Retinal pigment epithelial cell (primary cell): ENCODE results near the gene PLXNC1.

Experiments
- DNase-seq: peaks from one replicate; pipeline ENCODE4 v3.0.0-alpha.2; 2010; ENCODE audit warnings: low read depth
- H3K4me3 ChIP-seq: 2 replicates; pipeline ENCODE4 v1.5.1; 2011; ENCODE audit warnings: mild to moderate bottlenecking, low read length, control low read depth, moderate library complexity
- TF ChIP-seq, protein P1 (sequence below): conservative IDR thresholded peaks from 2 replicates; pipeline ENCODE4 v1.5.1; 2011; ENCODE audit warnings: low read depth, low read length, control low read depth, inconsistent platforms

PLXNC1 gene

DNA sequence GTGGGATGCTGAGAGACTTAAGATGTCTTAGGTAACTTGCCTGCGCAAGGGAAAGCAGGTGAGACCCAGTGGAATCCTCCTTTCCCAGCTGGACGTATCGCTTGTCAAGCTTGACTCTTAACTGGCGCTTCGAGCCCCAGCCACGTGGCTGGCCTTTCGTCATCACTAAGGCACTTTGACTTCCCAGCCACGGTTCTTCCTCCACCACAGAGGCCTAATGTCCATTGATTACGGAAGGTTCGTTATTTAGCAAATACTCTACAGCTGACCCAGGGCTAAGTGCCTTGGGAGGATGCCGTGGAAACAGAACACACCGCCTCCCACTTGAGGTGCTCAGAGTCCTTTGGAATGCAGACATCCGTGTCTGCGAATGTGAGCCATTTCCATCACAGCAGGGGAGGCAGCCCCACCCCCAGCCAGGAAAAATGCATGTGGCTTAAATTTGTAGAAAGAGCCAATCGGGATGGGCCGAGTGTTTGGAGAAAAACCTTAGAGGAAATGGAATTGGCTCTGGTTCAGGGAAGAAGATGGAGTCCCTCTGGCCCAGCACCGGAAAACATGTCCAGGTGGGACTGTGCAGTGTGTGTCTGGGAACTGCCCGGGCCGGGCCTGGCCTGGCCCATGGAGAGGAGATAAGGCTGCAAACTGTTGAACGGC is 115.7 kb downstream of the PLXNC1 start:
- DNase-seq, result no peak
- H3K4me3 ChIP-seq, result no peak overlapping the region
- TF ChIP-seq, protein P1, sequence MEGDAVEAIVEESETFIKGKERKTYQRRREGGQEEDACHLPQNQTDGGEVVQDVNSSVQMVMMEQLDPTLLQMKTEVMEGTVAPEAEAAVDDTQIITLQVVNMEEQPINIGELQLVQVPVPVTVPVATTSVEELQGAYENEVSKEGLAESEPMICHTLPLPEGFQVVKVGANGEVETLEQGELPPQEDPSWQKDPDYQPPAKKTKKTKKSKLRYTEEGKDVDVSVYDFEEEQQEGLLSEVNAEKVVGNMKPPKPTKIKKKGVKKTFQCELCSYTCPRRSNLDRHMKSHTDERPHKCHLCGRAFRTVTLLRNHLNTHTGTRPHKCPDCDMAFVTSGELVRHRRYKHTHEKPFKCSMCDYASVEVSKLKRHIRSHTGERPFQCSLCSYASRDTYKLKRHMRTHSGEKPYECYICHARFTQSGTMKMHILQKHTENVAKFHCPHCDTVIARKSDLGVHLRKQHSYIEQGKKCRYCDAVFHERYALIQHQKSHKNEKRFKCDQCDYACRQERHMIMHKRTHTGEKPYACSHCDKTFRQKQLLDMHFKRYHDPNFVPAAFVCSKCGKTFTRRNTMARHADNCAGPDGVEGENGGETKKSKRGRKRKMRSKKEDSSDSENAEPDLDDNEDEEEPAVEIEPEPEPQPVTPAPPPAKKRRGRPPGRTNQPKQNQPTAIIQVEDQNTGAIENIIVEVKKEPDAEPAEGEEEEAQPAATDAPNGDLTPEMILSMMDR, result no peak

- no peak overlapping the region for H3K4me3 ChIP-seq
- DNase-seq, result no peak
- TF ChIP-seq, protein P1, result no peak
Measured at GRCh38 chr12:94264736-94265485, 116.5 kb downstream of the PLXNC1 start.

GRCh38 chr12:94265539-94265938 is 117.2 kb downstream of the PLXNC1 start:
- TF ChIP-seq, protein P1, result no peak
- no peak overlapping the region for H3K4me3 ChIP-seq

GRCh38 chr12:94265966-94266745 is 117.8 kb downstream of the PLXNC1 start:
- TF ChIP-seq, protein P1, result no peak
- H3K4me3 ChIP-seq, result no peak overlapping the region
- no peak for DNase-seq

More at GRCh38 chr12:94265539-94265938, 117.2 kb downstream of the PLXNC1 start:
- DNase-seq, result no peak

- TF ChIP-seq, protein P1, result no peak
- no peak for DNase-seq
- no peak overlapping the region for H3K4me3 ChIP-seq
Measured at GRCh38 chr12:94266796-94267536, 118.6 kb downstream of the PLXNC1 start.

DNA sequence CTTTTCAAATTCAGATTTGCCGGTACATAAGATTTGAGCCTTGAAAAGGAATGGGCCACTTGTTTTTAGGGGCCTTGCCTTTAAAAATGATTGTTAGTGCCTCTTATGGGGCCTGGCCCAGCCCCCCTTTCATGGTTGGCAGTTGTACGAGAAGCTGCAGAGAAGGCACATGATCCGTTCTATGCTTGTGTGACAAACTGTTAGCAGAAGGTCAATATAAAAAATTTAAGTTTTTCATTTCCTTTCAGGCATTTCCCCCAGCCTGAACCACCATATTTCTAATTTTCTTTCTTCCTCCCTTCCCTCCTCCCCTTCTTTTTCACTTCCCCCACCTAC is 119.1 kb downstream of the PLXNC1 start:
- DNase-seq, result no peak
- TF ChIP-seq, protein P1, result no peak
- H3K4me3 ChIP-seq, result no peak overlapping the region
